Measurements from ENCODE around the gene MAP2K1.
"Not testable (repeated sequence)": the region's sequence is repeated elsewhere in the genome, so short reads cannot be mapped to it uniquely, and the experiment has no call there.

Gene MAP2K1

DNA sequence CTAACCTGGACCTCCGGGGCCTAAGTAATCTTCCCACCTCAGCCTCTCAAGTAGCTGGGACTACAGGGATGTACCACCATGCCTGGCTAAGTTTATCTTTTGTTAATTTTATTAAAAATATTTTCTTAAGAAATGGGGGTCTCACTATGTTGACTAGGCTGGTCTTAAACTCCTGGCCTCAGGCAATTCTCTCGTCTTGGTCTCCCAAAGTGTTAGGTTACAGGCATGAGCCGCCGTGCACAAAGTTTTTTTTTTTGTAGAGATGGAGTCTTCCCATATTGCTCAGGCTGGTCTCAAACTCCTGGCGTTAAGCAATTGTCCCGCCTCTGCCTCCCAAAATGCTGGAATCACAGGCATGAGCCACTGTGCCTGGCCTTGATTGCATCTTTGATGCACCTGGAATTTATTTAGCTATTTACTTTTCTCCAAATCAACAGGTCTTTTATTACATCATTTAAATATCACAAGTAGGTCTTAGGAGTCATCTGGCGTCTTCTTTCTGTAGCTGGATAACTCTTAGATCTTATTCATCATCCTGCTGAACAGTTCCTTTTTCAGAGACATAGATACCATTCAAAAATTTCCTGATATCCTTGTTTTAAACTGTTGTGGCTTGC, 7.8 kb upstream of the MAP2K1 start:
- Histone ChIP-seq H3K4me1 (ENCODE audit: insufficient read depth, low read length) (no peaks in the 10 kb centered on the region), H3K36me3 (ENCODE audit: insufficient read depth, low read depth, low read length) (no peaks in the 10 kb centered on the region), H3K4me3 (ENCODE audit: low read length) (no peak overlapping the region), H3K27ac (ENCODE audit: low read length) (no peak overlapping the region), H3K27me3 (ENCODE audit: insufficient read depth, low read length) (no peaks in the 10 kb centered on the region), H3K9me3 (ENCODE audit: insufficient read depth, low read depth, low read length) (no peaks in the 10 kb centered on the region; the same call in 1 of the 2 replicates), H3K9ac (ENCODE audit: low read depth, low read length) (no peak overlapping the region)

DNA sequence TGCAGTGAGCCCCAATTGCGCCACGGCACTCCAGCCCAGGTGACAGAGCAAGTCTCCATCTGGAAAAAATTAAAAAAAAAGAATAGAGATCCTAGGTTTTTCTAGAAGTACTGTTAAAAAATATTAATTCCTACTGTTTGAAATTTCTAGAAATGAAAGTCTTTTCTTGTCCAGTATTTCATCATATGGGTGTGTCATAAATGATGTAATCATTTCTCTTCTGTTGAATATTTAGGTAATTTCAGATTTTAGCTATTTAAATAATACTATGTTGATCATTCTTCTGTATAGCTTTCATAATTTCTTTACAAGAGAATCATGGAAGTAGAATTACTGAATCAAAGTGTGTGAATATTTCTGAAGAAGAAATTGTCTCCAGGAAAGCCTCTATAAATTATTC, 5.3 kb upstream of the MAP2K1 start:
- H3K9me3 ChIP-seq (ENCODE audit: insufficient read depth, low read depth, low read length); H3K27ac ChIP-seq (ENCODE audit: low read length); H3K36me3 ChIP-seq (ENCODE audit: insufficient read depth, low read depth, low read length); H3K27me3 ChIP-seq (ENCODE audit: insufficient read depth, low read length); H3K4me3 ChIP-seq (ENCODE audit: low read length); H3K9ac ChIP-seq (ENCODE audit: low read depth, low read length); H3K4me1 ChIP-seq (ENCODE audit: insufficient read depth, low read length): not testable (repeated sequence)

GRCh38 chr15:66387163-66388042, 691 bp downstream of the MAP2K1 start:
- Histone ChIP-seq H3K36me3 (ENCODE audit: insufficient read depth, low read depth, low read length) (peaks cover 7% of the 10 kb centered on the region; the same call in 1 of the 2 replicates), H3K27me3 (ENCODE audit: insufficient read depth, low read length) (no peaks in the 10 kb centered on the region), H3K27ac (ENCODE audit: low read length) (no peak overlapping the region), H3K9ac (ENCODE audit: low read depth, low read length) (peak overlapping the region; percentile 72; the same call in 1 of the 2 replicates), H3K9me3 (ENCODE audit: insufficient read depth, low read depth, low read length) (no peaks in the 10 kb centered on the region), H3K4me3 (ENCODE audit: low read length) (peak overlapping the region; percentile 84), H3K4me1 (ENCODE audit: insufficient read depth, low read length) (peaks cover 8% of the 10 kb centered on the region)

- Histone ChIP-seq H3K4me1 (ENCODE audit: insufficient read depth, low read length) (peaks cover 8% of the 10 kb centered on the region), H3K9me3 (ENCODE audit: insufficient read depth, low read depth, low read length) (no peaks in the 10 kb centered on the region), H3K9ac (ENCODE audit: low read depth, low read length) (peak overlapping the region; percentile 72; the same call in 1 of the 2 replicates), H3K36me3 (ENCODE audit: insufficient read depth, low read depth, low read length) (peaks cover 7% of the 10 kb centered on the region; the same call in 1 of the 2 replicates), H3K27ac (ENCODE audit: low read length) (no peak overlapping the region), H3K27me3 (ENCODE audit: insufficient read depth, low read length) (no peaks in the 10 kb centered on the region), H3K4me3 (ENCODE audit: low read length) (peak overlapping the region; percentile 84)
Observed at GRCh38 chr15:66388043-66388363, 1.3 kb downstream of the MAP2K1 start.

- no peaks in the 10 kb centered on the region for H3K27me3 ChIP-seq (ENCODE audit: insufficient read depth, low read length)
- H3K4me1 ChIP-seq (ENCODE audit: insufficient read depth, low read length): peaks cover 8% of the 10 kb centered on the region
- H3K4me3 ChIP-seq (ENCODE audit: low read length): peak overlapping the region; percentile 84
- H3K9me3 ChIP-seq (ENCODE audit: insufficient read depth, low read depth, low read length): no peaks in the 10 kb centered on the region
- no peak overlapping the region for H3K27ac ChIP-seq (ENCODE audit: low read length)
- no peak overlapping the region for H3K9ac ChIP-seq (ENCODE audit: low read depth, low read length)
- H3K36me3 ChIP-seq (ENCODE audit: insufficient read depth, low read depth, low read length): peaks cover 7% of the 10 kb centered on the region; the same call in 1 of the 2 replicates
Observed at GRCh38 chr15:66388576-66388975, 1.9 kb downstream of the MAP2K1 start.

- no peak overlapping the region for H3K9ac ChIP-seq (ENCODE audit: low read depth, low read length)
- H3K4me1 ChIP-seq (ENCODE audit: insufficient read depth, low read length): peaks cover 8% of the 10 kb centered on the region
- H3K36me3 ChIP-seq (ENCODE audit: insufficient read depth, low read depth, low read length): peaks cover 7% of the 10 kb centered on the region; the same call in 1 of the 2 replicates
- H3K9me3 ChIP-seq (ENCODE audit: insufficient read depth, low read depth, low read length): no peaks in the 10 kb centered on the region
- no peaks in the 10 kb centered on the region for H3K27me3 ChIP-seq (ENCODE audit: insufficient read depth, low read length)
- no peak overlapping the region for H3K4me3 ChIP-seq (ENCODE audit: low read length)
- H3K27ac ChIP-seq (ENCODE audit: low read length): no peak overlapping the region
Observed at GRCh38 chr15:66389098-66389858, 2.6 kb downstream of the MAP2K1 start.

DNA sequence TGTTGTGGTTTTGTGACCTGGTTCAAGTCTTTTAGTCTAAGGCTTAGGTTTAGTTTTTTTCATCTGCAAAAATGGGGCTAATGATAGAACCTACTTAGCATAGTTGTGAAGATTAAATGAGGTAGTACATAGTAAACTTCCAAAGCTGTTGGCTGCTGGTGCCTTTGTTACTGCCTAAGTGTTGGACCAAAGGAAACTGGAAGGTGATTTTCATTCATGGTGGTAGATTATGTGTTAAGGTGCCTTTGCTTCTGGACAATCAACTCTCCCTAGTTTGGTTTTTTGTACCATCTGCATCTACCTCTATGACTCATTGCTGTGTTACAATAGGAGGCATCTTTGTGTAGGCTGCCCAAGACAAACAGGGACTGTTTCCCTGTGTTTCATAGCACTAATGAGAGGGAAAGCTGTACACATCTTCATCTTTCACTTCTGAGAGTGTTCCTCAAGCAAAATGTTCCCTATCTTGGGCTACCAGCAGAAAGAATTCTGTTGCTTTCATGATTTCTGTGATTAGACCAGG, 3.2 kb downstream of the MAP2K1 start:
- peaks cover 8% of the 10 kb centered on the region for H3K4me1 ChIP-seq (ENCODE audit: insufficient read depth, low read length)
- no peaks in the 10 kb centered on the region for H3K9me3 ChIP-seq (ENCODE audit: insufficient read depth, low read depth, low read length)
- H3K27ac ChIP-seq (ENCODE audit: low read length): no peak overlapping the region
- H3K27me3 ChIP-seq (ENCODE audit: insufficient read depth, low read length): no peaks in the 10 kb centered on the region
- H3K4me3 ChIP-seq (ENCODE audit: low read length): no peak overlapping the region
- no peak overlapping the region for H3K9ac ChIP-seq (ENCODE audit: low read depth, low read length)
- peaks cover 7% of the 10 kb centered on the region; the same call in 1 of the 2 replicates for H3K36me3 ChIP-seq (ENCODE audit: insufficient read depth, low read depth, low read length)

GRCh38 chr15:66390678-66391077, 4.0 kb downstream of the MAP2K1 start:
- peaks cover 7% of the 10 kb centered on the region; the same call in 1 of the 2 replicates for H3K36me3 ChIP-seq (ENCODE audit: insufficient read depth, low read depth, low read length)
- H3K4me1 ChIP-seq (ENCODE audit: insufficient read depth, low read length): peaks cover 8% of the 10 kb centered on the region
- H3K27me3 ChIP-seq (ENCODE audit: insufficient read depth, low read length): no peaks in the 10 kb centered on the region
- no peaks in the 10 kb centered on the region for H3K9me3 ChIP-seq (ENCODE audit: insufficient read depth, low read depth, low read length)
- no peak overlapping the region for H3K4me3 ChIP-seq (ENCODE audit: low read length)
- H3K27ac ChIP-seq (ENCODE audit: low read length): no peak overlapping the region
- H3K9ac ChIP-seq (ENCODE audit: low read depth, low read length): no peak overlapping the region

DNA sequence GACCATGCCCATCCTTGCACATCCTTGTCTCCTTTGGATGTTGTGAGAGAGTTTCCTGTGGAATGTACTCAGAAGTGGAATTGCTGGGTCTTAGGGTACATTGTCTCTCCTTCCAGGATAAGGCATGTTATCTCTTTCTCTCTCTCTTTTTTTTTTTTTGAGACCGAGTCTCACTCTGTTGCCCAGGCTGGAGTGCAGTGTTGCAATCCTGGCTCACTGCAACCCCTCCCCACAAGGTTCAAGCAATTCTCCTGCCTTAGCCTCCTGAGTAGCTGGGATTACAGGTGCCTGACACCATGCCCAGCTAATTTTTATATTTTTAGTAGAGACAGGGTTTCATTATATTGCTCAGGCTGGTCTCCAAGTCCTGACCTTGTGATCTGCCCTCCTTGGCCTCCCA, 6.3 kb downstream of the MAP2K1 start:
- not testable (repeated sequence) for H3K27me3 ChIP-seq (ENCODE audit: insufficient read depth, low read length); H3K4me3 ChIP-seq (ENCODE audit: low read length); H3K36me3 ChIP-seq (ENCODE audit: insufficient read depth, low read depth, low read length); H3K9me3 ChIP-seq (ENCODE audit: insufficient read depth, low read depth, low read length); H3K27ac ChIP-seq (ENCODE audit: low read length); H3K4me1 ChIP-seq (ENCODE audit: insufficient read depth, low read length); H3K9ac ChIP-seq (ENCODE audit: low read depth, low read length)

DNA sequence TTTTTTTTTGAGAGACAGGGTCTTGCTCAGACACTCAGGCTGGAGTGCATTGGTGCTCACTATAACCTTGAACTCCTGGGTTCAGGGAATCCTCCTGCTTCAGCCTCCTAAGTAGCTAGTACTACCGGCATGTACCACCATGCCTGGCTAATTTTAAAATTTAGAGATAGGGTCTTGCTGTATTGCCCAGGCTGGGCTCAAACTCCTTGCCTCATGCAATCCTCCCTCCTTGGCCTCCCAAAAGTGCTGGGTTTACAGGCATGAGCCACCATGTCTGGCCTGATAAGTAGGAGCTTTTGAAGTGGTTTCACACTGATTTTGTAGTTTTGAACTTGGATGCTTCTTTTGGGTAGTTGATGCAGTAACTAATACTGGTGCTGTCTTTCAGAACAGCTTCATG, 7.8 kb downstream of the MAP2K1 start:
- H3K9ac ChIP-seq (ENCODE audit: low read depth, low read length): no peak overlapping the region
- no peaks in the 10 kb centered on the region; the same call in 1 of the 2 replicates for H3K4me1 ChIP-seq (ENCODE audit: insufficient read depth, low read length)
- peaks cover 7% of the 10 kb centered on the region; the same call in 1 of the 2 replicates for H3K36me3 ChIP-seq (ENCODE audit: insufficient read depth, low read depth, low read length)
- H3K4me3 ChIP-seq (ENCODE audit: low read length): no peak overlapping the region
- H3K27me3 ChIP-seq (ENCODE audit: insufficient read depth, low read length): no peaks in the 10 kb centered on the region
- H3K9me3 ChIP-seq (ENCODE audit: insufficient read depth, low read depth, low read length): no peaks in the 10 kb centered on the region
- no peak overlapping the region for H3K27ac ChIP-seq (ENCODE audit: low read length)

- peaks cover 5% of the 10 kb centered on the region; the same call in 1 of the 2 replicates for H3K36me3 ChIP-seq (ENCODE audit: insufficient read depth, low read depth, low read length)
- no peaks in the 10 kb centered on the region; the same call in 1 of the 2 replicates for H3K4me1 ChIP-seq (ENCODE audit: insufficient read depth, low read length)
- H3K9me3 ChIP-seq (ENCODE audit: insufficient read depth, low read depth, low read length): no peaks in the 10 kb centered on the region
- H3K4me3 ChIP-seq (ENCODE audit: low read length): no peak overlapping the region
- H3K9ac ChIP-seq (ENCODE audit: low read depth, low read length): no peak overlapping the region
- H3K27ac ChIP-seq (ENCODE audit: low read length): no peak overlapping the region
- no peaks in the 10 kb centered on the region for H3K27me3 ChIP-seq (ENCODE audit: insufficient read depth, low read length)
Observed at GRCh38 chr15:66394915-66395314, 8.2 kb downstream of the MAP2K1 start.
